ENCODE measurements around the gene MYRFL. TPM values are rescaled to one million over a fixed set of nuclear protein-coding genes. Genes with fewer than 3 reads are reported as not detected.

The MYRFL gene
- total and polyA plus RNA-seq, 2 of the 8 experiments (the other 6 are each of a cell fraction or from before 2014, with no cell fraction given), result 1.1 to 2.0 TPM

DNA sequence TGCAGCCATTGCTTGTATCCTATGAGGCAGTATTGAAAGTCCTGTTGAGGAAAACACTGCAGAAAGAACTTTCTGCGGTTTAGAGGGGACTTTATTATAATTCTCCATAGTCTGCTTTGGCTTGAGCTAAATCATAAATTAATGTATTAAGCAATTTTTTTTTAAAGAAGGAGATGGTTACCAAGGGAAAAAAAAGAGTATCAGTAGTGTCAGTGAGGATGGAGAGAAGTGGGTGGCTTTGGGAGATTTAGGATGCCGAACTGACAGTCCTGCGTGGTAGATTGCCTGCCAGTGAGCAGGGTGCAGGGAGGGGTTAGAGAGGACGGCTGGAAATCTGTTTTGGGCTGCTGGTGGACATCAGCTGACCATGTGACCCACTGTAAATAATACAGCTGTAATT is 96.8 kb downstream of the MYRFL start:
- no peak for FAIRE-seq
- Histone ChIP-seq H3K4ac (replicated peaks; ENCODE audit: insufficient read length, low read depth, low read length) (no peak overlapping the region), H3K14ac (ENCODE audit: insufficient read length) (no peak overlapping the region), H4K5ac (ENCODE audit: insufficient read length, low read depth, low read length) (no peak overlapping the region), H3K27ac (ENCODE audit: low read depth, low read length) (no peak overlapping the region), H3K4me1 (replicated peaks in 1 of 4; ENCODE audit: control insufficient read depth in 3 of 4, insufficient read depth in 4 of 4, low read length in 3 of 4) (no peaks in the 10 kb centered on the region; a peak in 1 of 7 replicates), H3K9me3 (ENCODE audit: insufficient read depth in 2 of 2, low read depth in 1 of 2, low read length in 1 of 2) (peaks cover 3 to 8% of the 10 kb centered on the region in 2 experiments; a peak in 1 of 4 replicates), H3K36me3 (ENCODE audit: control insufficient read depth in 2 of 4, insufficient read depth in 4 of 4, low read length in 3 of 4) (no peaks in the 10 kb centered on the region), H2BK12ac (ENCODE audit: low read depth, low read length) (no peak overlapping the region), H2AFZ (ENCODE audit: low read length) (no peak overlapping the region), H2BK20ac (ENCODE audit: low read length) (peak overlapping the region; percentile 72; the same call in 1 of the 2 replicates), H3K4me3 (ENCODE audit: extremely low read depth in 1 of 4, insufficient read depth in 2 of 4, low read depth in 3 of 4, low read length in 4 of 4) (no peak overlapping the region), H4K8ac (ENCODE audit: extremely low read depth, insufficient read depth, low read length) (no peak overlapping the region), H2BK15ac (ENCODE audit: low read length) (no peak overlapping the region), H3K23ac (ENCODE audit: insufficient read length) (no peak overlapping the region), H2BK5ac (ENCODE audit: low read depth, low read length) (no peak overlapping the region), H3K79me2 (ENCODE audit: control insufficient read depth in 1 of 2, insufficient read depth in 2 of 2, low read length in 2 of 2) (no peaks in the 10 kb centered on the region), H3K56ac (replicated peaks; ENCODE audit: insufficient read length, low read depth, low read length) (no peak overlapping the region), H4K91ac (replicated peaks; ENCODE audit: insufficient read length, low read length) (no peak overlapping the region), H2AK5ac (ENCODE audit: low read depth, low read length) (no peak overlapping the region), H4K20me1 (replicated peaks in 1 of 2; ENCODE audit: control insufficient read depth in 1 of 2, insufficient read depth in 2 of 2, low read length in 2 of 2) (no peaks in the 10 kb centered on the region), H3K23me2 (ENCODE audit: low read depth, low read length) (no peaks in the 10 kb centered on the region), H3K79me1 (ENCODE audit: low read depth, low read length) (no peaks in the 10 kb centered on the region), H2BK120ac (replicated peaks; ENCODE audit: low read depth, low read length) (no peak overlapping the region), H3K18ac (ENCODE audit: extremely low read depth, low read length) (no peak overlapping the region), H3K4me2 (ENCODE audit: insufficient read depth in 1 of 2, low read depth in 2 of 2, low read length in 2 of 2) (no peak overlapping the region), H3K9ac (replicated peaks in 1 of 4; ENCODE audit: extremely low read depth in 1 of 4, low read depth in 3 of 4, low read length in 3 of 4) (no peak overlapping the region), H3K27me3 (replicated peaks in 1 of 4; ENCODE audit: control insufficient read depth in 3 of 4, extremely low read depth in 1 of 4, insufficient read depth in 3 of 4, low read length in 3 of 4) (no peaks in the 10 kb centered on the region)
- 89% methylated on average over 4 of the region's 4 CpGs; no CpG with 5 or more reads in 1 of the 2 experiments for WGBS, 2 experiments (ENCODE audit: extremely low coverage in 1 of 2, insufficient coverage in 1 of 2, insufficient read length in 1 of 2, insufficient replicate concordance in 2 of 2, low coverage in 1 of 2, low lambda C conversion rate in 2 of 2, missing lambda C conversion rate in 1 of 2)
- DNase-seq (ENCODE audit: low read depth in 1 of 2, low spot score in 2 of 2), result no peak
- CTCF ChIA-PET (ENCODE audit: partially characterized antibody), result interaction anchor here (1.7 kb wide), 1 partner anchor 21 kb away, joined by 7 read pairs; no protein-coding TSS in a partner anchor
- POLR2A ChIA-PET (ENCODE audit: partially characterized antibody), result no interaction called here
- TF ChIP-seq POLR2AphosphoS5 (IDR thresholded peaks at IDR 0.05; ENCODE audit: low read depth, low read length), result no peak
- TF ChIP-seq, protein P1, sequence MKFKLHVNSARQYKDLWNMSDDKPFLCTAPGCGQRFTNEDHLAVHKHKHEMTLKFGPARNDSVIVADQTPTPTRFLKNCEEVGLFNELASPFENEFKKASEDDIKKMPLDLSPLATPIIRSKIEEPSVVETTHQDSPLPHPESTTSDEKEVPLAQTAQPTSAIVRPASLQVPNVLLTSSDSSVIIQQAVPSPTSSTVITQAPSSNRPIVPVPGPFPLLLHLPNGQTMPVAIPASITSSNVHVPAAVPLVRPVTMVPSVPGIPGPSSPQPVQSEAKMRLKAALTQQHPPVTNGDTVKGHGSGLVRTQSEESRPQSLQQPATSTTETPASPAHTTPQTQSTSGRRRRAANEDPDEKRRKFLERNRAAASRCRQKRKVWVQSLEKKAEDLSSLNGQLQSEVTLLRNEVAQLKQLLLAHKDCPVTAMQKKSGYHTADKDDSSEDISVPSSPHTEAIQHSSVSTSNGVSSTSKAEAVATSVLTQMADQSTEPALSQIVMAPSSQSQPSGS (IDR thresholded peaks at IDR 0.05; ENCODE audit: low read length), result no peak
